ENCODE results near the gene ZNF597. TPM values are rescaled to one million over a fixed set of nuclear protein-coding genes. Genes with fewer than 3 reads are reported as not detected.
A peak's percentile ranks its signal among the peaks of the same experiment; 100 is the strongest.

Gene ZNF597
- total and polyA plus RNA-seq, 10 of the 15 experiments (the other 5 are each of a cell fraction or from before 2014, with no cell fraction given) = 0.80 to 2.8 (median 2.0) TPM

DNA sequence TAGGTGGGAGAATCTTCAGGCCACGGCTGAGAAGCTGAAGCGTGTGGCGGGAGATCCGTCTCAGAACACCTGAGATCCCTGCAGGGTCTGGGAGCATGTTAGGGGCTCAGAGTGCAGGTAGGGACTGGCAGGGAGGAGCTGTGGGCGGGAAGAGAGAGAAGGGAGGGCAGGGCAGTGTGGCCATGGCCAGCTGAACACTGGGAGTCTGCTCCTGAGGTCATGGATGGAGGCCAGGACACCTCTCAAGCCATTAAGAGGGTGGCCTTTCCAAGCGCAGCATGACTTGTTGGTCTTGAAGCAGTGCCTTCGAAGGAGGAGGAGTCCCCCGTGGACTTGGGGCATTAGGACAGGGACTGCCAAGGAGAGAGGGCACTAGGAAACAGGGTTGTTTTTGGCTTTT lies 23.9 kb upstream of the ZNF597 start:
- no peak overlapping the region for H3K27ac ChIP-seq (ENCODE audit: control insufficient read depth, insufficient read depth)
- H3K9ac ChIP-seq (ENCODE audit: control insufficient read depth, insufficient read depth, low read length) = no peak overlapping the region
- peaks cover 57% of the 10 kb centered on the region for H3K79me2 ChIP-seq (ENCODE audit: control insufficient read depth, insufficient read depth, low read length)
- H3K27me3 ChIP-seq (replicated peaks in 1 of 2; ENCODE audit: control insufficient read depth in 2 of 2, insufficient read depth in 2 of 2, low read length in 1 of 2) = no peaks in the 10 kb centered on the region
- H3K36me3 ChIP-seq (ENCODE audit: control insufficient read depth in 2 of 2, insufficient read depth in 2 of 2, low read length in 1 of 2) = peaks cover 5 to 12% of the 10 kb centered on the region in 2 experiments
- 91% methylated on average over 8 of the region's 8 CpGs for WGBS (ENCODE audit: insufficient coverage, insufficient replicate concordance, low lambda C conversion rate, missing lambda C conversion rate)
- H2AFZ ChIP-seq (ENCODE audit: control insufficient read depth, low read depth, low read length) = no peak overlapping the region
- H3K9me3 ChIP-seq (replicated peaks; ENCODE audit: control insufficient read depth, insufficient read depth, low read length) = peaks cover 7% of the 10 kb centered on the region; the same call in 2 of the 3 replicates
- BruUV-seq (replicated peaks) = no TSS peak
- H4K20me1 ChIP-seq (ENCODE audit: control insufficient read depth, insufficient read depth) = 0 out of 2 replicates have a peak, but pooled peaks cover 2% of the 10 kb centered on the region
- TF ChIP-seq, protein P1, sequence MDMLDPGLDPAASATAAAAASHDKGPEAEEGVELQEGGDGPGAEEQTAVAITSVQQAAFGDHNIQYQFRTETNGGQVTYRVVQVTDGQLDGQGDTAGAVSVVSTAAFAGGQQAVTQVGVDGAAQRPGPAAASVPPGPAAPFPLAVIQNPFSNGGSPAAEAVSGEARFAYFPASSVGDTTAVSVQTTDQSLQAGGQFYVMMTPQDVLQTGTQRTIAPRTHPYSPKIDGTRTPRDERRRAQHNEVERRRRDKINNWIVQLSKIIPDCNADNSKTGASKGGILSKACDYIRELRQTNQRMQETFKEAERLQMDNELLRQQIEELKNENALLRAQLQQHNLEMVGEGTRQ (IDR thresholded peaks at IDR 0.05; ENCODE audit: borderline replicate concordance, low read depth, low read length) = no peak
- TF ChIP-seq, protein P2, sequence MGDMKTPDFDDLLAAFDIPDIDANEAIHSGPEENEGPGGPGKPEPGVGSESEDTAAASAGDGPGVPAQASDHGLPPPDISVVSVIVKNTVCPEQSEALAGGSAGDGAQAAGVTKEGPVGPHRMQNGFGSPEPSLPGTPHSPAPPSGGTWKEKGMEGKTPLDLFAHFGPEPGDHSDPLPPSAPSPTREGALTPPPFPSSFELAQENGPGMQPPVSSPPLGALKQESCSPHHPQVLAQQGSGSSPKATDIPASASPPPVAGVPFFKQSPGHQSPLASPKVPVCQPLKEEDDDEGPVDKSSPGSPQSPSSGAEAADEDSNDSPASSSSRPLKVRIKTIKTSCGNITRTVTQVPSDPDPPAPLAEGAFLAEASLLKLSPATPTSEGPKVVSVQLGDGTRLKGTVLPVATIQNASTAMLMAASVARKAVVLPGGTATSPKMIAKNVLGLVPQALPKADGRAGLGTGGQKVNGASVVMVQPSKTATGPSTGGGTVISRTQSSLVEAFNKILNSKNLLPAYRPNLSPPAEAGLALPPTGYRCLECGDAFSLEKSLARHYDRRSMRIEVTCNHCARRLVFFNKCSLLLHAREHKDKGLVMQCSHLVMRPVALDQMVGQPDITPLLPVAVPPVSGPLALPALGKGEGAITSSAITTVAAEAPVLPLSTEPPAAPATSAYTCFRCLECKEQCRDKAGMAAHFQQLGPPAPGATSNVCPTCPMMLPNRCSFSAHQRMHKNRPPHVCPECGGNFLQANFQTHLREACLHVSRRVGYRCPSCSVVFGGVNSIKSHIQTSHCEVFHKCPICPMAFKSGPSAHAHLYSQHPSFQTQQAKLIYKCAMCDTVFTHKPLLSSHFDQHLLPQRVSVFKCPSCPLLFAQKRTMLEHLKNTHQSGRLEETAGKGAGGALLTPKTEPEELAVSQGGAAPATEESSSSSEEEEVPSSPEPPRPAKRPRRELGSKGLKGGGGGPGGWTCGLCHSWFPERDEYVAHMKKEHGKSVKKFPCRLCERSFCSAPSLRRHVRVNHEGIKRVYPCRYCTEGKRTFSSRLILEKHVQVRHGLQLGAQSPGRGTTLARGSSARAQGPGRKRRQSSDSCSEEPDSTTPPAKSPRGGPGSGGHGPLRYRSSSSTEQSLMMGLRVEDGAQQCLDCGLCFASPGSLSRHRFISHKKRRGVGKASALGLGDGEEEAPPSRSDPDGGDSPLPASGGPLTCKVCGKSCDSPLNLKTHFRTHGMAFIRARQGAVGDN (IDR thresholded peaks at IDR 0.05) = no peak
- 0 out of 2 replicates have a peak, but pooled peaks have one; percentile 16 for TF ChIP-seq POLR2A (IDR thresholded peaks at IDR 0.05; ENCODE audit: low read depth, low read length)
- TF ChIP-seq, protein P3, sequence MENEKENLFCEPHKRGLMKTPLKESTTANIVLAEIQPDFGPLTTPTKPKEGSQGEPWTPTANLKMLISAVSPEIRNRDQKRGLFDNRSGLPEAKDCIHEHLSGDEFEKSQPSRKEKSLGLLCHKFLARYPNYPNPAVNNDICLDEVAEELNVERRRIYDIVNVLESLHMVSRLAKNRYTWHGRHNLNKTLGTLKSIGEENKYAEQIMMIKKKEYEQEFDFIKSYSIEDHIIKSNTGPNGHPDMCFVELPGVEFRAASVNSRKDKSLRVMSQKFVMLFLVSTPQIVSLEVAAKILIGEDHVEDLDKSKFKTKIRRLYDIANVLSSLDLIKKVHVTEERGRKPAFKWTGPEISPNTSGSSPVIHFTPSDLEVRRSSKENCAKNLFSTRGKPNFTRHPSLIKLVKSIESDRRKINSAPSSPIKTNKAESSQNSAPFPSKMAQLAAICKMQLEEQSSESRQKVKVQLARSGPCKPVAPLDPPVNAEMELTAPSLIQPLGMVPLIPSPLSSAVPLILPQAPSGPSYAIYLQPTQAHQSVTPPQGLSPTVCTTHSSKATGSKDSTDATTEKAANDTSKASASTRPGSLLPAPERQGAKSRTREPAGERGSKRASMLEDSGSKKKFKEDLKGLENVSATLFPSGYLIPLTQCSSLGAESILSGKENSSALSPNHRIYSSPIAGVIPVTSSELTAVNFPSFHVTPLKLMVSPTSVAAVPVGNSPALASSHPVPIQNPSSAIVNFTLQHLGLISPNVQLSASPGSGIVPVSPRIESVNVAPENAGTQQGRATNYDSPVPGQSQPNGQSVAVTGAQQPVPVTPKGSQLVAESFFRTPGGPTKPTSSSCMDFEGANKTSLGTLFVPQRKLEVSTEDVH (IDR thresholded peaks at IDR 0.05; ENCODE audit: low read depth, partially characterized antibody) = no peak
- no peak overlapping the region for H3K4me3 ChIP-seq
- ChIA-PET POLR2A (no interaction called here), RAD21 (ENCODE audit: unreplicated experiment) (no interaction called here), CTCF (no interaction called here), SMC1A (ENCODE audit: uncharacterized antibody, unreplicated experiment) (no interaction called here)
- H3K4me1 ChIP-seq (ENCODE audit: control insufficient read depth, insufficient read depth, low read length) = peaks cover 4% of the 10 kb centered on the region; the same call in 1 of the 2 replicates
- no peak overlapping the region for H3K4me2 ChIP-seq (ENCODE audit: control insufficient read depth, insufficient read depth)
- intact Hi-C loops (cut with micrococcal nuclease; ENCODE audit: unreplicated experiment) (no loop called here), in situ Hi-C loops (cut with MboI) (no loop called here)
- no peak for ATAC-seq
- FAIRE-seq = no peak
- DNase-seq (ENCODE audit: low read depth, low spot score) = no peak
